Pons (tissue), 1 donor: ENCODE data around the gene DDO.

ENCODE experiments used
- DNase-seq: peaks from one replicate; pipeline ENCODE4 v3.0.0-alpha.2; 2016; ENCODE audit warnings: low spot score

DDO gene

GRCh38 chr6:110342759-110343158 lies 72.6 kb downstream of the DDO start:
- no peak for DNase-seq
